ENCODE results near the gene MCOLN2. TPM values are rescaled to one million over a fixed set of nuclear protein-coding genes. Genes with fewer than 3 reads are reported as not detected.

Gene MCOLN2
- total RNA-seq, 1 experiment from 2014 or later, result 1.3 TPM

DNA sequence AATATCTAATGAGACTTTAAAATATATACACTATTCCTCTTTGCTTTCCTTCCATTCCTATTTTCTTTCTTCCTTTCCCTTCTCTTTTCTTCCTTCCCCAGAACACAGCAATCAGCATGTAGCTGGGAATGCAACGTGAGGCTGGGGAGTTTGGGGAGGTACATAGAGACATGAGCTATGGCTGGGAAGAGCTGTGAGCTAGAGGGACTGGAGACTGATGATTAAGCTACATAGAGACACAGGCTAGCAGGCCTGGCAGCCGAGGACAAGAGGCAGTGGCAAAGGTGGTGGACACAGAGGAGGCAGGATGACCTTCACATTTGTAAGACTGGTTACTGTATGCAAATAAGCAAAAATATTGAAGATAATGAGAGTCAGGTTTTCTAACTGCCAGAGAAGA is 111.4 kb downstream of the MCOLN2 start:
- Histone ChIP-seq H2BK120ac (ENCODE audit: low read depth, low read length, poor library complexity, severe bottlenecking) (no peak overlapping the region), H3K9ac (ENCODE audit: extremely low read depth, insufficient read length, low read length) (no peak overlapping the region), H3K79me1 (ENCODE audit: insufficient read depth, low read depth, low read length, poor library complexity, severe bottlenecking) (no peaks in the 10 kb centered on the region), H4K8ac (replicated peaks; ENCODE audit: insufficient read length, low read depth, low read length) (no peak overlapping the region), H3K4me2 (ENCODE audit: insufficient read depth, insufficient read length, low read length) (no peak overlapping the region), H3K18ac (ENCODE audit: insufficient read length, low read depth, low read length) (no peak overlapping the region), H2BK12ac (ENCODE audit: insufficient read length, low read depth, low read length) (no peak overlapping the region), H2AFZ (ENCODE audit: low read length) (no peak overlapping the region), H3K27me3 (ENCODE audit: insufficient read depth, low read length) (no peaks in the 10 kb centered on the region), H3K9me3 (ENCODE audit: control insufficient read depth, low read depth, low read length) (no peaks in the 10 kb centered on the region), H2BK15ac (ENCODE audit: low read depth, low read length) (no peak overlapping the region), H4K5ac (ENCODE audit: insufficient read length, low read depth, low read length) (no peak overlapping the region), H3K79me2 (ENCODE audit: insufficient read depth, low read length) (no peaks in the 10 kb centered on the region), H3T11ph (ENCODE audit: low read length) (no peak overlapping the region), H3K14ac (ENCODE audit: insufficient read depth, low read length) (no peak overlapping the region), H4K20me1 (ENCODE audit: control insufficient read depth, insufficient read depth, insufficient read length) (no peaks in the 10 kb centered on the region), H2AK5ac (ENCODE audit: insufficient read length, low read length) (no peak overlapping the region), H2BK5ac (ENCODE audit: insufficient read length, low read length) (no peak overlapping the region), H3K4me1 (ENCODE audit: insufficient read depth, low read length) (no peaks in the 10 kb centered on the region), H2BK20ac (ENCODE audit: low read depth, low read length, poor library complexity, severe bottlenecking) (no peak overlapping the region), H3K23me2 (ENCODE audit: insufficient read length, low read depth, low read length, poor library complexity, severe bottlenecking) (no peaks in the 10 kb centered on the region), H3K4ac (ENCODE audit: low read depth, low read length) (no peak overlapping the region), H3K27ac (ENCODE audit: insufficient read length, low read depth, low read length) (no peak overlapping the region), H3K23ac (ENCODE audit: insufficient read length, low read depth, low read length) (no peak overlapping the region), H3K56ac (ENCODE audit: insufficient read length, low read depth, low read length) (no peak overlapping the region), H4K91ac (ENCODE audit: insufficient read length, low read depth, low read length) (no peak overlapping the region)
- H3K27ac Mint-ChIP-seq, result peak overlapping the region in 1 of 3 experiments; percentile 24; a peak in 3 of 7 replicates
- H3K4me1 Mint-ChIP-seq, result peaks cover 0 to 8% of the 10 kb centered on the region in 2 experiments; a peak in 2 of 4 replicates
- H3K36me3 Mint-ChIP-seq (ENCODE audit: insufficient read depth in 1 of 3, low read depth in 3 of 3), result peaks cover 0 to 45% (median 8%) of the 10 kb centered on the region in 3 experiments; a peak in 6 of 7 replicates
- peaks cover 11% of the 10 kb centered on the region for H3K27me3 Mint-ChIP-seq (ENCODE audit: low read depth)
- no CpG with 5 or more reads among the region's 2 CpGs for WGBS (ENCODE audit: extremely low coverage, insufficient read length, low lambda C conversion rate)
- peaks cover 7 to 9% of the 10 kb centered on the region in 2 experiments; a peak in 4 of 5 replicates for H3K9me3 Mint-ChIP-seq
- DNase-seq, result no peak
- TF ChIP-seq, protein P1, sequence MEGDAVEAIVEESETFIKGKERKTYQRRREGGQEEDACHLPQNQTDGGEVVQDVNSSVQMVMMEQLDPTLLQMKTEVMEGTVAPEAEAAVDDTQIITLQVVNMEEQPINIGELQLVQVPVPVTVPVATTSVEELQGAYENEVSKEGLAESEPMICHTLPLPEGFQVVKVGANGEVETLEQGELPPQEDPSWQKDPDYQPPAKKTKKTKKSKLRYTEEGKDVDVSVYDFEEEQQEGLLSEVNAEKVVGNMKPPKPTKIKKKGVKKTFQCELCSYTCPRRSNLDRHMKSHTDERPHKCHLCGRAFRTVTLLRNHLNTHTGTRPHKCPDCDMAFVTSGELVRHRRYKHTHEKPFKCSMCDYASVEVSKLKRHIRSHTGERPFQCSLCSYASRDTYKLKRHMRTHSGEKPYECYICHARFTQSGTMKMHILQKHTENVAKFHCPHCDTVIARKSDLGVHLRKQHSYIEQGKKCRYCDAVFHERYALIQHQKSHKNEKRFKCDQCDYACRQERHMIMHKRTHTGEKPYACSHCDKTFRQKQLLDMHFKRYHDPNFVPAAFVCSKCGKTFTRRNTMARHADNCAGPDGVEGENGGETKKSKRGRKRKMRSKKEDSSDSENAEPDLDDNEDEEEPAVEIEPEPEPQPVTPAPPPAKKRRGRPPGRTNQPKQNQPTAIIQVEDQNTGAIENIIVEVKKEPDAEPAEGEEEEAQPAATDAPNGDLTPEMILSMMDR (conservative IDR thresholded peaks at IDR 0.05), result no peak
- H3K4me3 Mint-ChIP-seq, result no peak overlapping the region

Measured in H9 (cell line).